NCI-H146 treated with DMSO at 0.1 percent for 48 hours (cell line): Measurements from ENCODE around the gene PVRIG.
"Not testable (repeated sequence)": the region's sequence is repeated elsewhere in the genome, so short reads cannot be mapped to it uniquely, and the experiment has no call there.

Experiments used
- DNase-seq: peaks from one replicate; lab custom pipeline; 2025; ENCODE audit not compliant: unreplicated experiment; lab: John Stamatoyannopoulos, UW

PVRIG gene

DNA sequence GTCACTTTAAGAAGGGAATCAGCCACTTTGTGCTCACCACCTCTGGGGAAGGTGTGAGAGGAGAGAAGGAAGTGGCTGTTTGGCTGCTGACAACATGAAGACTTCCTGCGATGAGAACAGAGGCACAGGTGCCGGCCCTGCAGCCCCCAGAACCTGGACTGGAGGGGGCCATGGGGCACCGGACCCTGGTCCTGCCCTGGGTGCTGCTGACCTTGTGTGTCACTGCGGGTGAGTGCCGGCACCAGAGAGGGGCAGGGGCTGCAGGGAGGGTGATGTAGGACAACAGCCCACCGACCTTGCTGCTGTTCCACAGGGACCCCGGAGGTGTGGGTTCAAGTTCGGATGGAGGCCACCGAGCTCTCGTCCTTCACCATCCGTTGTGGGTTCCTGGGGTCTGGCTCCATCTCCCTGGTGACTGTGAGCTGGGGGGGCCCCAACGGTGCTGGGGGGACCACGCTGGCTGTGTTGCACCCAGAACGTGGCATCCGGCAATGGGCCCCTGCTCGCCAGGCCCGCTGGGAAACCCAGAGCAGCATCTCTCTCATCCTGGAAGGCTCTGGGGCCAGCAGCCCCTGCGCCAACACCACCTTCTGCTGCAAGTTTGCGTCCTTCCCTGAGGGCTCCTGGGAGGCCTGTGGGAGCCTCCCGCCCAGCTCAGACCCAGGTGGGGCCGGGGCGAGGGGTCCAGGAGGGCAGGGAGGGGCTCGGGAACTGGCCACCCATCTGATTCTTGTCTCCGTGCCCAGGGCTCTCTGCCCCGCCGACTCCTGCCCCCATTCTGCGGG, at the start of gene PVRIG:
Gene PVRIG, plus strand, starts transcription at position 149 of the 785 bp plus-strand sequence. Its CDS starts 22 bp downstream, at position 171.
- DNase-seq = not testable (repeated sequence)

DNA sequence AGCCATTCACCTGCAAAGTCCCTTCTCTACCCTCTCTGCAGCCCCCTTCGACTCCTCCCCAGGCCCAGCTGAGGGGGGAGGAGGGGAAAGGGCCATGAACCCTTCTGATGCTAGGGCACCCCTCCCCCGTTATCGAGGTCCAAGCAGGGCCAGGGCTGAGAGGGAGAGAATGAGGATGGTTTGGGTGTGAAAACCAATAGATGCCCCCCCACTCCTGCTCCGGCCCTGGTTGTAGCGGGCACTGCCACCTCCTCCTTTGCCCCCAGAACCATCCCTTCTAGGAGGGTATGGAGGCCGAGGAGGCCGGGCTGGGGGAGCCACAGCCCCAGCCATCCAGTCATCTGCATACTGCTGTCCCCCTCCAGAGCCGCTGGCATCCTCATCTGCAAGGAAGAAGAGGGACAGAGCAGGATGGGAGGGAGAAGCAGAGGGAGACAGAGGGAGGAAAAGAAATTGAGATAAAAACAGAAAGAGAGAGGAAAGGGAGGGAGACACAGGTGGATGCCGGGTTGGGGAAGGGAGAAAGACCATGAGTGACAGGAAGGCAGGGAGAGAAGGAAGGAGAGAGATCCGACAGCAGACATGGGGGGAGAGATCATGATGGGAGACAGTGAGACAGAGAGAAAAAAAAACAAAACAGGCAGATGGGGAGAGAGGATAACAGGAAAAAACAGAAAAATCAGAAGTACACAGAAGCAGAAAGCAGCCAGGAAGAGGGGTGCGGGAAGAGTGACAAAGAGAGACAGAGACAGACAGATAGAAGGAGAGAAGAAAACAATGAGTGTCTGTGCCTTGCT, 49.5 kb upstream of the PVRIG start:
- no peak for DNase-seq

DNA sequence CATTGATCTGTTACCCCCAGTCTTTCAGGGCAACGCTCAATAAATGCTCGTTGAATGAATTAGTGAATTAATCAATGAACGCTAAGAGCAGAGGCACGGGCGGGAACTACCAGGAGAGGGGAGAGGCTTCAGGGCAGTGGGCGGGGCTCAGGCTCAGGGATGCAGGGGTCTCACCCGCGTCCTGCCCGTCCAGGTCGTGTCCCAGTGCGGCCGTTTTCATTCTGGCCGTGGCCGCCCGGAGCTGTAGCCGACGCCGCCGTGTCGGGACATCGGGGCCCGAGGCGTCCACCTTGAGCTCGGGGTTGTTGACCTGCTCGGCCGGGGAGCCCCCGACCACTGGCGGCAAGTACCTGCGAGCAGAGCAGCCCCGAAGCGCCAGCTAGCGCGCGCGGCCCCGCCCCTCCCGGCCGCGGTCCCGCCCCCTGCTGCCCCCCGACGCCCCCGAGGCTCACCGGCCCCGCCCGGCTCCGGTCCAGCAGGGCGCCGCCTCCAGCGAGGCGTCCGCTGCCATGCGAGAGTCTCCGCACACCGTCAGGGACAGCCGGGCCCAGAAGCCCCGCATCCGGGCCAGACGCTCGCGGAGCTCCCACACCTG, 48.6 kb upstream of the PVRIG start:
- DNase-seq = no peak

DNA sequence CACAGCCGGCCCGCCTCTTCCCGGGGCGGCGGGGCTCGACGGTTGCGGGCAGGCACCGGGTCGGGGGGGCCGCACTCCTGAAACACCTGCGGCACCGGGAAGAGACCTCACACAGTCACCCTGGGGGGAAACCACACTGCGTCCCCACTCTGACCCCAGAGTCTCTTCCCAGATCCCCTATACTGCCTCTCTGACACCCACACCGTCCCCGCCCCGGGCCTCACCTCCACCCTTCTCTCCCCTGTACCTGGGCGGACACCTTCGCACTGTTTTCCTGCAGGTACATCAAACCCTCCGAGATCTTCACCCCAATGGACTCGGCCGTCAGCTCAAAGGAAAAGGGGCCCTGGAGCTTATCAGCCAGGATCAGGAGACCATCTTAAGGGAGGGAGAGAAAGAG, 47.9 kb upstream of the PVRIG start:
- DNase-seq = no peak

DNA sequence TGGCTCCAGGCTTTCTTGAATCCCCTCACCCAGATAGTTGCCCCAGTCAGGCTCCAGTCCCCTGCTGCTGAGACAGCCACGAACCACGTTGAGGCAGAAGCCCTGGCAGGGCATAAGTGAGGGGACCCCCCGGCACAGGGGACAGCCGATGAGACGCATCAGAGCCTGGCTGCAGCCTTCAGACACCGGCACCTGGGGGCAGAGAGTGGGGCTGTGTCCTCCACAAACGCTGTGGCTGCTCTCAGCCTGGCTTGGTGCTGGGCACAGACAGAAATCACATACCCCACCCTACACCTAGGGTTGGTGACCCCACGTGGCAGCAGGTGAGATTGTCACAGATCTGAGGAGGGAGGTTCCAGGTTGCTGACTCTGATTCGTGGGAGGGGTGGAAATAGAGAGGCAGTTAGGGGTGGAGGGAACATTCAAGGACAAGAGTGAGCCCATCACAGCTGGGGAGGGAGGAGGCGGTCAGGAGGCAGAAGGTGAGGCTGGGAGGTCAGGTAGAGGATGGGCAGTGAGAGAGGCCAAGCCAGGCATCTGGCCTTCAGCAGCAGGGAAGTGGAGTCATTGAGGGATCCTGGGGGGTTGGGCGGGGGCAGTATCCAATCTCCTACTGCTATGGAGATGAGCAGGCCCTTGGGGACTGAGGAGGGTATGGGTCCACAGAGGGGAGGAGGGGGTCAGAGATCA, 45.8 kb upstream of the PVRIG start:
- DNase-seq = no peak

DNA sequence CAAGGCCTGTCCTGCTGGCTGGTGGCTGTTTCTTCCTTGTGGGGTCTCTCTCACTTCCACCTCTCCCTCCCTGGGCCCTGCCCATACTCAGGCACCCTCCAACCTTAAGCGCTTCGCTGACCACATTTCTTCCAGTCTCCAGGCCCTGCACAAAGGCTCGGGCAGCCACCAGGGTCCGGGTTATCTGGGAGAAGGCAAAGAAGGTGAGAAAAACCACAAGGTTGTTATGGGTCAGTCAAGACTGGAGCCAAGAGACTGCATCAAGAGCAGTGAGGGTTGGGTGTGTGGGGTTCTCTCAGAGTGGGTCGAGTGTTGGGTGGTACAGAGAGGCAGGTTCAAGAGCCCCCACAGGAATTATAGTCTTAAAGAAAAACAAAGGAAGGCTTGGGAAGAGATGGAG, 45.2 kb upstream of the PVRIG start:
- DNase-seq = no peak

DNA sequence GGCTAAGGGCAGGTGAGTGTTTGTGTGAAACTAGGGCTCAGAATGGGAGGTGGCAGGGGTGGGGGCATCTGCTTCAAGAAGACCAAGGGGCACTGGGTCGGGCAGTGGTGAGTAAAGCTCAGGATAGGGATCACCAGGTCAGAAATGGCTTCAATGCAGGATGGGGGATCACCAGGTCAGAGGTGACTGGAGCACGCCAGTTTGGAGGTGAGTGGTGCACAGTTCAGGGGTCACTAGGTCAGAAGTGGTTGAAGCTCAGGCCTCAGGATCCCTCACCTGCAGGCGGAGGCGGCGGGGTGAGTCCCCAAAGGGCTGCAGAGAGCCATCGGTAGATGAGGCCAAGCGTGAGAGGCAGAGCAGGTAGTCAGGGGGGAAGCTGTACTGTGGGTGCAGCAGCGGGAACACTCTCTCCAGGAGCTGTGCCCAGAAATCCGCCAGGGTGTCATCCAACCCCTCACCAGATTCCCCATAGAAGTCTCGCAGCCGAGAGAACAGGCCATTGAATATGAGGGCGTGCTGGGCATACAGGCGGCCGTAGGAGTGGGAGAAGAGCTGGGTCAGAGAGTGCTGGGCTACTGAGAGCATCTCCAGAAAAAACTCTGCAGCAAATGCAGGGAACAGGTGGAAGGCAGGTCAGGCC, 44.3 kb upstream of the PVRIG start:
- DNase-seq = no peak

DNA sequence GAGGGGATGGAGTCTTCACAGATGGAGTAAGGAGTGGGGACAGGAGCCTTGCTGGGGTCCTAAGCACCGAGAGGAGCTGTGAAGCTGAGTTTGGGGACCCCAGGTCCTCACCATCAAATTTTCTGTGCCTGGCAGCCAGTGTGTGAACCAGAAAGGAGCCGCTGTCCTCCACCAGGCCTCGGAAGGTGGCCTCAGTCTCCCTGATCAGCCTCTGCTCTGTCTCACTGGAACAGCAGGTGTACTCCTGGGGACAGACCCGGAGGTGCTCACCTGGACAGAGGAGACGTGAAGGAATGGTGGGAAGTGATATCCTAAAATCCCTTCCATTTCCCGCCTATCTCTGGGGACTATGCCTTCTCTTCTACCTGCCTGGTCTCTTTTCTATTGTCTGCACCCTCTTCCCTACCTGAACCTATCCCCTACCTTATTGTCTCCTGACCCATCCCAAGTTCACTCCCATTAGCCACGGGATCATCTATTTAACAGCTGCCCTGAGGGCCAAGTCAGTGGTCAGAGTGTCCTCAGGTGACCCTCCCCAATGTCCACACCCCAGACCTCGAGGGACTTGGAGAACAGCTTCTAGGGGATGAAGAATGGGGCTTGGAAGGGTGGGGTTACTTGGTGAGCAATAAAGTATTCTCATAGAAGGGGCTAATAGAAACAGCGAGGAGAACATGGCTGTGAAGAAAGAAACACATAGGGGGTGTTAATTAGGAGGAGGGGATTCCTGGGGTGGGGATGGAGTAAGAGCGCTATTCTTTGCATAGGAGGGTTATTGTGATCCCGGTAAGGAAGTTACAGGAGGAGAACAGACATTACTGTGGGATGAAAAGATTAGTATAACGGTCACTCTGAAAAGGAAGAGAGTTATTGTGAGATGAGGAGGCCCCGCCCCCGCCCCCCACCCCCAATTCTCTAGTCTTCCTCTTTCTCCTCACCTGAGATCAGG, 43.4 kb upstream of the PVRIG start:
- DNase-seq = no peak

DNA sequence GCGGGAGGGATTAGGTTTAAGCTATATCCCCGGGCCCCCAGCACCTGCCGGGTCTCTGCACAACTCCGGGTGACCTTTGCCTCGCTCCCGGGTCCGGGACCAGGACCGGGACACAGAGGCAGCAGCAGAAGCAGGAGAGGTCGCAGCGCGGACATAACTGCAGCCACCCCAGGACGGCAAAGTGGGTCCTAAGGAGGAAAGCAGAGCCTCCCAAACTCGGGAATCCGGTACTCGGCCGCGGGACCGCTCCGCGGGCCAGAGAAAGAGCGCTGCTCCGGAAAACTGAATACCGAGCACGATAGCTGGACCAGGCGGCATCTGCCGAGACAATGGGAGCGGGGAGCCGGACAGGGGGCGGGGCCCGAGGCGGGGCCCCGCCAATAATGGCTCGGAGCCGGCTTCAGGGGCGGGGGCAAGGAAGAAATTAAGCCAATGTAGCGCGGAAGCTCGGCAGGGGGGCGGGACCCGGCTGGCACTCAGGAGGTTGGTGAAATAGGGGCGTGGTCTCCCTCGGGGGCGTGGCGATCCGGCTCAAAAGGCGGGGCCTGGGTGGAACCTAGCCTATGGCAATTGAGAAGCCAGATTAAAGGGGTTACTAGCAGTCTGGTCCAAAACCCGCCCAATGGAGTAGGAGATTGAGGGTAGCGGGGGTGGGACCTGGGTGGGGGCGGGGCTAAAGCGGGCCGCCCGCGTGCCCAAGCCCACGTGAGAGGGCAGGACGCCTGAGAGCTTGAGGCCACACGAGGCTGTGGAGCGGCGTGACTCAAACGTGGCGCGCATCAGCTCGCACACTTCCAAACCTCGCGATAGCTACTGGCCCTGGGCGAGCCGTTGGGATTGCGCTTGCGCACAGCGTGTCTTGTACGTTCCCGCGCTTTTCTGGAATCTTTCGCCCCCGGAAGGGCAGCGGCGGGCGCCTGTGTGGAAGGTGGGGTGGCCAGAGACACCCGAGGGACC, 42.4 kb upstream of the PVRIG start, which contains the start of the genes GPC2 and STAG3:
Gene GPC2, minus strand, starts transcription at position 337 of the 957 bp plus-strand sequence. Its CDS starts 182 bp downstream, at position 155.
Gene STAG3, plus strand, starts transcription at position 874 of the 957 bp plus-strand sequence. CDS start 2,639 bp downstream, outside the sequence.
- peak; percentile 91 for DNase-seq

DNA sequence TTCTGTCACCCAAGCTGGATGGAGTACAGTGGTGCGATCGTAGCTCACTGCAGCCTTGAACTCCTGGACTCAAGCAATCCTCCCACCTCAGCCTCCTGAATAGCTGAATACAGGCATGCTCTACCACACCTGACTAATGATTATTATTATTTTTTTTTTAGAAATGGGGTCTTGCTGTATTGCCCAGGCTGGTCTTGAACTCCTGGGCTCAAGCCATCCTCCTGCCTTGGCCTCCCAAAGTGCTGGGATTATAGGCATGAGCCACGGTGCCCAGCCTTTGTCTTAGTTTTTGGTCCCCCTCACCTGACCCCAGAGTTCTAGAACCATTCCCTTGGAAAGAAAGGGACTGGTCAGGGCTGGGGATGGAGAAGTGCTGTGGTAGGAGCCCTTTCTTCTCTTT, 39.7 kb upstream of the PVRIG start:
- DNase-seq = not testable (repeated sequence)

DNA sequence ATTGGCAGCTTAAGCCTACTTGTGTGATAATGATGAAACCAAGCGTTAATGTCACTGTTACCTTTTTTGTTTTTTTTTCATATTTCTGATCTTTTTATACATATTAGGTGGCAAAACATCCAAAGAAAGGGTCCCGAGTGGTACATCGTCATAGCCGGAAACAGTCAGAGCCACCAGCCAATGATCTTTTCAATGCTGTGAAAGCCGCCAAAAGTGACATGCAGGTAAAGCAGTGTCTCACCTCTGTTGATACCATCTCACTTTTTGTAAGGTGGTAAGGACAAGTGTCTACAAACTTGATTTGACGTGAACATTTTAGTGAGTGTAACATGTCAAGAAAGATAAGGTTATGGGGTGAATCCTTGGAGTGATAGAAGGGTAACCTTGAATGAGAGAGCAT, 37.1 kb upstream of the PVRIG start:
- not testable (repeated sequence) for DNase-seq

DNA sequence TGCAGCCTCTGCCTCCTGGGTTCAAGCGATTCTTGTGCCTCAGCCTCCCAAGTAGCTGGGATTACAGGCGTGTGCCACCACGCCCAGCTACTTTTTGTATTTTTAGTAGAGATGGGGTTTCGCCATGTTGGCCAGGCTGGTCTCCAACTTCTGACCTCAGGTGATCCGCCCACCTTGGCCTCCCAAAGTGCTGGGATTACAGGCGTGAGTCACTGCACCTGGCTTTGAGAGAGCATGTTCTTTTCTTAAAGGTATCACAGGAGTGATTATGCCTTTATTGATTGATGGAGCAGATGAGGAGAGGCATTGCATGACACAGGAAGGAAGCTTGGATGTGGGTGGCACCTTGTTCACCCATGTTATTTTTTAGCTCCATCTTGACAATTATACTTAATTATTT, 36.7 kb upstream of the PVRIG start:
- DNase-seq = not testable (repeated sequence)

DNA sequence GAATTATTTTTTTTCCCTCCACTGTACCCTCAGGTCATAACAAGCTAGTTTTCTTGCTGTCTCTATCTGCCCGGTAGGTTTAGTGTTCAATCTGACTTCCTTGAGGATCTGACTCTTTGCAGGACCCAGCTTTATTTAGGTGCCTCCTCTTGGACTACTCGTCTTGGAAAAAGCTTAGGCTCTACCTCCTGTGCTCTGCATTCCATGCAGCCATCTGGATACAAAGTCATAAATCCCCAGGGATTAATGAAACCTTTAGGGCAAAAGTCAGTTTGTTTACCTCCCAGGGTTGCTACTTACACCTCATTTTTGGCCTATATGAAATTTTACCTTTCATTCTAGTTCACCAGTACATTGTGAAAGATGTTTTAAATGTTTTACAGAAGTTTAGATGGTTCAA, 34.0 kb upstream of the PVRIG start:
- no peak for DNase-seq

DNA sequence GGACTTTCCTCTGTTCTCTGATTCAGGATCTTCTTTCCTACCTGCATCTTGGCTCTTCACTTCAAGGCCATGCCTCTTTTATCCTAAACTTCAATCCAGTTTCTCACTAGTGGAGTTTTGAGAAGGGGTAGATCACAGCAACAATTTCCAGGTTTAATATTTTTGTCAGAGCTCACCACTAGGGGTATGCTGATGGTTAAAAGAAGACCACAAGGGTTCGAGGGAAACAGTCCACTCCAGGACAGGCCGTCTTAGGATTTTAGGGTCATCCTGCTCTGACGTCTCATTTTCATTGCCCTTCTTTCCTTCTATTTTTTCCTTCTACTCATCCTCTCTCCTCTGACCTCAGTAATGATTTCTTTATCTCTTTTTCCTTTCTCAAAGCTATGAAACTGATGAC, 30.7 kb upstream of the PVRIG start:
- no peak for DNase-seq

DNA sequence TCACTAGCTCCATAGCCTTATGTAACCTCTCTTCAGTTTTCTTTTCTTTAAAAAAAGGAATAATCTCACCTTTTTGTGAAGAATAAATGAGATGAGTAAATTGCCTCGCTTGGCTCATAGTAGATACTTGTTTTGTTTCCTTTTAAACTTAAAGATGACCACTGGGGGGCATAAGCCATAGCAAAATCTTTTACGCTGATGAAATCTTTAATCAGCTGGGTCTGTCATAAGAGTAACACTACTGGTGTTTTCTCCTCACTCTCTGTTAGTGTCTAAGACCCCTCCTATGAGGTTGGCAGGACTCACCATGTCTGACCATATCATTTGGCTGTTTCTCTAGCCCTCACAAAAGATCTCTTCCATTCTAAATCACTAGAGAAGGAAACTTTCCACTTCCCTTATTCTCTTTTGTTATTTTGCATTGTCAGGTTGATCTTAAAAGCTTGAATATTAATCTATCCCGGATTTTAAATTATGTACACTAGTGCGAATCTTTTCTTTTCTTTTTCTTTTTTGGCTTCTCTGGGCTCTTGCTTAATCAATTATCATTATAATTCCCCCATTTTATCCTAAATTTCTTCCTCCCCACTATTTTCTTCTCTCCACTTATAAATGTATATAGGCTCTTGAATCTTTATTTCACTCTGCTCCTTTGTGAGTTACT, 29.6 kb upstream of the PVRIG start:
- DNase-seq = no peak

DNA sequence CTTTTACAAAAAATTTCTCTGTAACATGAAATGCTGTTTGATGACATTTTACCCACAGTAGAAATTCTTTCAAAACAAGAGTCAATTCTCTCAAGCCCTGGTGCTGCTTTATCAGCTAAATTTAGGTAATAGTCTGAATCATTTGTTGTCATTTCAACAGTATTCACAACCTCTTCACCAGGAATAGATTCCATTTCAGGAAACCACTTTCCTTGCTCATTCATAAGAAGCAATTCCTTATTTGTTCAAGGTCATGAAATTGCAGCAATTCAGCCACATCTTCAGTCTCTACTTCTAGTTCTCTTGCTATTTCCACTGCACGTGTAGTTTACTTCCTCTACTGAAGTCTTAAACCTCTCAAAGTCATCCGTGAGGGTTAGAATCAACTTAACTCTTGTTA, 28.0 kb upstream of the PVRIG start:
- DNase-seq = no peak

DNA sequence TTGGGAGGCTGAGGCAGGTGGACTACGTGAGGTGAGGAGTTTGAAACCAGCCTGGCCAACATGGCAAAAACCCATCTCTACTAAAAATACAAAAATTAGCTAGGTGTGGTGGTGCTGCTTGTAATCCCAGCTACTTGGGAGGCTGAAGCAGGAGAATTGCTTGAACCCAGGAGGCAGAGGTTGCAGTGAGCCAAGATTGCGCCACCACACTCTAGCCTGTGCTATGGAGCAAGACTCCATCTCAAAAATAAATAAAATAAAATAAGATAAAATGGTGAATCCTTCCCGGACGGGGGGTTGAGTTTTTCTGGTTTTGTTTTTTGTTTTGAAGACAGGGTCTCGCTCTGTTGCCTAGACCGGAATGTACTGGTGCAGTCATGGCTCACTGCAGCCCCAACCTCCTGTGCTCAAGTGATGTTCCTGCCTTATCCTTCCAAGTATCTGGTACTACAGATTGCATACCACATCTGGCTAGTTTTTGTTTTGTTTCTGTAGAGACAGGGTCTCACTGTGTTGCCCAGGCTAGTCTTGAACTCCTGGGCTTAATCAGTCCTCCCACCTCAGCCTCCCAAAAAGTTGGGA, 27.4 kb upstream of the PVRIG start:
- not testable (repeated sequence) for DNase-seq
